ENCODE data around the gene SMARCD3. TPM values are rescaled to one million over a fixed set of nuclear protein-coding genes. Genes with fewer than 3 reads are reported as not detected.

The SMARCD3 gene
- total RNA-seq, 1 donor from 2014 or later: not detected

GRCh38 chr7:151289891-151290290 is 41.4 kb upstream of the SMARCD3 start:
- ChIA-PET POLR2A (no interaction called here), CTCF (no interaction called here)
- Mint-ChIP-seq H3K4me1 (no peaks in the 10 kb centered on the region), H3K27ac (no peak overlapping the region), H3K9me3 (no peaks in the 10 kb centered on the region), H3K36me3 (ENCODE audit: low read depth) (no peaks in the 10 kb centered on the region), H3K4me3 (no peak overlapping the region), H3K27me3 (peaks cover 12% of the 10 kb centered on the region)
- TF ChIP-seq, protein P1, sequence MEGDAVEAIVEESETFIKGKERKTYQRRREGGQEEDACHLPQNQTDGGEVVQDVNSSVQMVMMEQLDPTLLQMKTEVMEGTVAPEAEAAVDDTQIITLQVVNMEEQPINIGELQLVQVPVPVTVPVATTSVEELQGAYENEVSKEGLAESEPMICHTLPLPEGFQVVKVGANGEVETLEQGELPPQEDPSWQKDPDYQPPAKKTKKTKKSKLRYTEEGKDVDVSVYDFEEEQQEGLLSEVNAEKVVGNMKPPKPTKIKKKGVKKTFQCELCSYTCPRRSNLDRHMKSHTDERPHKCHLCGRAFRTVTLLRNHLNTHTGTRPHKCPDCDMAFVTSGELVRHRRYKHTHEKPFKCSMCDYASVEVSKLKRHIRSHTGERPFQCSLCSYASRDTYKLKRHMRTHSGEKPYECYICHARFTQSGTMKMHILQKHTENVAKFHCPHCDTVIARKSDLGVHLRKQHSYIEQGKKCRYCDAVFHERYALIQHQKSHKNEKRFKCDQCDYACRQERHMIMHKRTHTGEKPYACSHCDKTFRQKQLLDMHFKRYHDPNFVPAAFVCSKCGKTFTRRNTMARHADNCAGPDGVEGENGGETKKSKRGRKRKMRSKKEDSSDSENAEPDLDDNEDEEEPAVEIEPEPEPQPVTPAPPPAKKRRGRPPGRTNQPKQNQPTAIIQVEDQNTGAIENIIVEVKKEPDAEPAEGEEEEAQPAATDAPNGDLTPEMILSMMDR (IDR thresholded peaks at IDR 0.05): no peak
- ATAC-seq (ENCODE audit: low read depth) (no peak), DNase-seq (no peak)
- intact Hi-C loops (cut with micrococcal nuclease): no loop called here

DNA sequence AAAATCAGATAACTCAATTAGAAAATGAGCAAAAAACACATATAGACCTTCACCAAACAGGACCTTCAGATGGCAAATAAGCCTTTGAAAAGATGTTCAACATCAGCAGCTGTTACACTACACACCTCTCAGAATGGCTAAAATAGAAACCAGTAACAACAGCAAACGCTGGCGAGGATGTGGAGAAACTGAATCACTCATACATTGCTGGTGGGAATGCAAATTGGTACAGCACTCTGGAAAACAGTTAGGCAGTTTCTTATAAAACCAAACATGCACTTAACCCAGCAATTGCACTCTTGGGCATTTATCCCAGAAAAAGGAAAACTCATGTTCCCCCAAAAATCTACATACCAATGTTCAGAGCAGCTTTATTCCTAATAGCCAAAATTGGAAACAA is 37.7 kb upstream of the SMARCD3 start:
- Mint-ChIP-seq H3K36me3 (ENCODE audit: low read depth) (no peaks in the 10 kb centered on the region), H3K27ac (no peak overlapping the region), H3K27me3 (peaks cover 28% of the 10 kb centered on the region), H3K4me1 (no peaks in the 10 kb centered on the region), H3K9me3 (peaks cover 6% of the 10 kb centered on the region), H3K4me3 (no peak overlapping the region)
- CTCF ChIA-PET: no interaction called here
- intact Hi-C loops (cut with micrococcal nuclease): no loop called here
- POLR2A ChIA-PET: no interaction called here
- ATAC-seq (ENCODE audit: low read depth) (no peak), DNase-seq (no peak)
- TF ChIP-seq, protein P1 (IDR thresholded peaks at IDR 0.05): no peak

GRCh38 chr7:151283302-151283701 is 34.8 kb upstream of the SMARCD3 start:
- TF ChIP-seq, protein P1 (IDR thresholded peaks at IDR 0.05): no peak
- intact Hi-C loops (cut with micrococcal nuclease): no loop called here
- H3K27me3 Mint-ChIP-seq: peaks cover 51% of the 10 kb centered on the region
- ChIA-PET CTCF (no interaction called here), POLR2A (no interaction called here)
- ATAC-seq (ENCODE audit: low read depth) (no peak), DNase-seq (no peak)
- H3K9me3 Mint-ChIP-seq: peaks cover 6% of the 10 kb centered on the region
- H3K4me1 Mint-ChIP-seq: no peaks in the 10 kb centered on the region
- H3K4me3 Mint-ChIP-seq: no peak overlapping the region
- no peak overlapping the region for H3K27ac Mint-ChIP-seq
- no peaks in the 10 kb centered on the region for H3K36me3 Mint-ChIP-seq (ENCODE audit: low read depth)

DNA sequence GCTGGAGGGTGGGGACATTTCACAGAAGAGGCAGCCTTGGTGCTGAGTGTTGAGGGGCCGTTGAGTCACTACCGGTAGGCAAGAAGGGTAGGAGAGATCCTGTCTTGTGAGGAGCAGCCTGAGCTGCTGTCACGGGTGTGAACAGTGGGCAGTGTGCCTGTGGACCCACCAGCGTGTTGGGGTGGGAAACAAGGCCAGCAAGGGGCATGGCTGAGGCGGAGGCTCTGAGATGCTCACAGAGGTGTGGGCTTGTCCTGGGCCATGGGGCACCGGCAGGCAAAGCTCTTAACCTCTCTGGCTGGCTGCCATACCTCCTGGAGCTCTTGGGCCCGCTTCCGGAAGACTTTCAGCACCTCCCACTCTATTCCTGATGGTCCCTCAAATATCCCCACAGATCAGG is 33.6 kb upstream of the SMARCD3 start:
- ATAC-seq (ENCODE audit: low read depth): no peak
- DNase-seq: no peak
- Mint-ChIP-seq H3K4me1 (peaks cover 5% of the 10 kb centered on the region), H3K27me3 (peaks cover 54% of the 10 kb centered on the region), H3K36me3 (ENCODE audit: low read depth) (no peaks in the 10 kb centered on the region), H3K4me3 (no peak overlapping the region), H3K27ac (no peak overlapping the region), H3K9me3 (peaks cover 6% of the 10 kb centered on the region)
- POLR2A ChIA-PET: no interaction called here
- CTCF ChIA-PET: no interaction called here
- intact Hi-C loops (cut with micrococcal nuclease): no loop called here
- TF ChIP-seq, protein P1 (IDR thresholded peaks at IDR 0.05): no peak

- peaks cover 6% of the 10 kb centered on the region for H3K9me3 Mint-ChIP-seq
- H3K4me1 Mint-ChIP-seq: peaks cover 5% of the 10 kb centered on the region
- H3K27ac Mint-ChIP-seq: no peak overlapping the region
- H3K4me3 Mint-ChIP-seq: no peak overlapping the region
- ATAC-seq (ENCODE audit: low read depth): no peak
- no peak for DNase-seq
- H3K36me3 Mint-ChIP-seq (ENCODE audit: low read depth): no peaks in the 10 kb centered on the region
- intact Hi-C loops (cut with micrococcal nuclease): no loop called here
- CTCF ChIA-PET: no interaction called here
- peaks cover 54% of the 10 kb centered on the region for H3K27me3 Mint-ChIP-seq
- POLR2A ChIA-PET: no interaction called here
- TF ChIP-seq, protein P1 (IDR thresholded peaks at IDR 0.05): no peak
Measured at GRCh38 chr7:151281686-151282085, 33.2 kb upstream of the SMARCD3 start.
